Uterus (tissue), 4 donors: ENCODE measurements around the gene EHD1. TPM values are rescaled to one million over a fixed set of nuclear protein-coding genes. Genes with fewer than 3 reads are reported as not detected.

ENCODE experiments used
- DNase-seq, 2 donors: peaks; one replicate each; pipeline ENCODE4 v3.0.0-alpha.2; 2019 to 2020
- H3K27ac ChIP-seq, 2 donors: fragments of 200-600 bp; sonication (generic); 1 replicate in 1 of 2; 2 replicates in 1 of 2; pipeline ENCODE4 v1.5.1; 2016 to 2018
- H3K27me3 ChIP-seq, 2 donors: fragments of 200-600 bp; sonication (generic); one replicate each; pipeline ENCODE4 v1.5.1; 2018 to 2019; ENCODE audit warnings: control low read depth in 1 of 2
- H3K36me3 ChIP-seq, 2 donors: fragments of 200-600 bp; sonication (generic); one replicate each; pipeline ENCODE4 v1.5.1; 2019; ENCODE audit warnings: control low read depth in 1 of 2
- H3K4me1 ChIP-seq, 2 donors: fragments of 200-600 bp; sonication (generic); one replicate each; pipeline ENCODE4 v1.5.1; 2018 to 2019; ENCODE audit warnings: control low read depth in 1 of 2
- H3K4me3 ChIP-seq, 2 donors: fragments of 200-600 bp; sonication (generic); 1 replicate in 1 of 2; 2 replicates in 1 of 2; pipeline ENCODE4 v1.5.1; 2018 to 2019; ENCODE audit warnings: mild to moderate bottlenecking in 1 of 2
- H3K9me3 ChIP-seq, 2 donors: fragments of 200-600 bp; sonication (generic); one replicate each; pipeline ENCODE4 v1.5.1; 2019; ENCODE audit warnings: control low read depth in 1 of 2
- POLR2A ChIP-seq, 2 donors: fragments of 450-650 bp; IDR thresholded peaks; one replicate each; pipeline ENCODE4 v1.6.1; 2016; ENCODE audit warnings: antibody characterized with exemption in 2 of 2, mild to moderate bottlenecking in 1 of 2, moderate library complexity in 1 of 2
- intact Hi-C: fragments of 100-400 bp; cut with DNase I; formaldehyde crosslinking; loops from one replicate; pipeline ENCODE4 v1.15.1; 2023; ENCODE audit warnings: low total_unique reads
- total RNA-seq, 4 donors: library from RNA; depleted of rRNA in 3 of 4; stranded (reverse); fragments of >200 nt in 3 of 4; gene quantifications; one replicate each; pipeline versions ENCODE4 v1.1.0 to v1.2.4, GENCODE V29; 2014 to 2023
- TF ChIP-seq, protein P1 (sequence below), 4 experiments: fragments of 200-600 bp in 2 of 4; fragments of 450-650 bp in 2 of 4; sonication (generic) in 2 of 4; IDR thresholded peaks; one replicate each; pipeline ENCODE4 v1.5.1; 2016 to 2019; ENCODE audit warnings: antibody characterized with exemption in 4 of 4, mild to moderate bottlenecking in 2 of 4, moderate library complexity in 1 of 4
- donor health status: DM: yes; HTN: yes; CAD: no.

EHD1 gene
- total RNA-seq, 4 donors from 2014 or later: 3.5 to 78.7 (median 36.9) TPM

DNA sequence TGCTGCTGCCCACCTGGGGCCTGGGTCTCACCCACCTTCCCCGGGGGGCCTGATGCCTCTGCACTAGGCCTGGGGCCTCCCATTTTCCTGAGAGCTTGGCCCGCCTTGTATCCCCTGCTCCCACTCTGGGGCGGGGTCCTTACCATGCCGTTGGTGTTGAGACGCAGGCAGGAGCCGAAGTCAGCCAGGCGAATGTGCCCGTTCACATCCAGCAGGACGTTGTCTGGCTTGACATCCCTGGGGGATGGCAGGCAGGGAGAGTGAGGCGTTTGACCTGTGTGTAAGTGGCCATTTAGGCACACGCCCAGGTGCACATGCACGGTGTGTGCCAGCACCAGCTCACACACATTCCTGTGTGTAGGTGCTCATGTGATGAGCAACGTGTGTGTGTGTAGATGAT lies 39.1 kb downstream of the EHD1 start:
- no peaks in the 10 kb centered on the region for H3K9me3 ChIP-seq
- H3K4me1 ChIP-seq: no peaks in the 10 kb centered on the region
- H3K4me3 ChIP-seq: no peak overlapping the region
- no peak for DNase-seq
- intact Hi-C loops: no loop called here
- TF ChIP-seq POLR2A (IDR thresholded peaks at IDR 0.05): no peak
- TF ChIP-seq, protein P1, sequence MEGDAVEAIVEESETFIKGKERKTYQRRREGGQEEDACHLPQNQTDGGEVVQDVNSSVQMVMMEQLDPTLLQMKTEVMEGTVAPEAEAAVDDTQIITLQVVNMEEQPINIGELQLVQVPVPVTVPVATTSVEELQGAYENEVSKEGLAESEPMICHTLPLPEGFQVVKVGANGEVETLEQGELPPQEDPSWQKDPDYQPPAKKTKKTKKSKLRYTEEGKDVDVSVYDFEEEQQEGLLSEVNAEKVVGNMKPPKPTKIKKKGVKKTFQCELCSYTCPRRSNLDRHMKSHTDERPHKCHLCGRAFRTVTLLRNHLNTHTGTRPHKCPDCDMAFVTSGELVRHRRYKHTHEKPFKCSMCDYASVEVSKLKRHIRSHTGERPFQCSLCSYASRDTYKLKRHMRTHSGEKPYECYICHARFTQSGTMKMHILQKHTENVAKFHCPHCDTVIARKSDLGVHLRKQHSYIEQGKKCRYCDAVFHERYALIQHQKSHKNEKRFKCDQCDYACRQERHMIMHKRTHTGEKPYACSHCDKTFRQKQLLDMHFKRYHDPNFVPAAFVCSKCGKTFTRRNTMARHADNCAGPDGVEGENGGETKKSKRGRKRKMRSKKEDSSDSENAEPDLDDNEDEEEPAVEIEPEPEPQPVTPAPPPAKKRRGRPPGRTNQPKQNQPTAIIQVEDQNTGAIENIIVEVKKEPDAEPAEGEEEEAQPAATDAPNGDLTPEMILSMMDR (IDR thresholded peaks at IDR 0.05): no peak
- H3K36me3 ChIP-seq: no peaks in the 10 kb centered on the region
- H3K27me3 ChIP-seq: no peaks in the 10 kb centered on the region
- no peak overlapping the region for H3K27ac ChIP-seq

DNA sequence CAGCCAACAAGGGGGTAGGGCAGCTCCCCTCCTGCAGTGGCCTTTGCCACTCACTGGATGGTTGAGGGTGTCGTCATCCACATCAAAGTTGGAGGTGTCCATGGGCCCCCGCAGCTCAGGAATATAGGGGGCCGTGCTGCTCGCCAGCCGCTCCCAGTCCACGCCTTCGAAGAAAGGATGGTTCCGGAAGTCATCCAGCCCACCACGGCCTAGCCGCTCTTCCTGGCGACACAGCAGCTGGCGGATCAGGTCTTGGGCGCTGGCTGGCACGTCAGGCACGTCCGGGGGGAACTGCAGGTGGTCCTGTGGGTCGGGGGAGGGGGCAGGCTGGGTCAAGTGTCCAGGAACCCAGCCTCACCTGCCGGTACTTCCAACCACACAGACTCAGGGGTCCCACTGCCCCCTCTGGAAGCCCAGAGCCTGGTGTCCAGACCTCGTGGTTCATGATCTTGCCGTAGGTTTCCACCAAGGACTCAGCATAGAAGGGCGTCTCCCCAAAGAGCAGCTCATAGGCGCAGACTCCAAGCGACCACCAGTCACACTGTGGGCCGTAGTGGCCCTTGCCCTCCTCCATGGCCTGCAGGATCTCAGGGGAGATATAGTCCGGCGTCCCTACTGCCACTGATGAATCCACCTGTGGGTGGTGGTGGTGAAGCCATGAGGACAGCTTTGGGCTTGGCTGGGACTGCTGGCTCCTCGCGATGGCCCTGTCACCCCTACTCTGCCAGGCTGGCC lies 39.7 kb downstream of the EHD1 start:
- H3K4me3 ChIP-seq: no peak overlapping the region
- no peaks in the 10 kb centered on the region for H3K36me3 ChIP-seq
- TF ChIP-seq, protein P1 (IDR thresholded peaks at IDR 0.05): no peak
- TF ChIP-seq POLR2A (IDR thresholded peaks at IDR 0.05): no peak
- no peak for DNase-seq
- H3K27me3 ChIP-seq: no peaks in the 10 kb centered on the region
- H3K4me1 ChIP-seq: no peaks in the 10 kb centered on the region
- intact Hi-C loops: no loop called here
- H3K9me3 ChIP-seq: no peaks in the 10 kb centered on the region
- no peak overlapping the region for H3K27ac ChIP-seq

DNA sequence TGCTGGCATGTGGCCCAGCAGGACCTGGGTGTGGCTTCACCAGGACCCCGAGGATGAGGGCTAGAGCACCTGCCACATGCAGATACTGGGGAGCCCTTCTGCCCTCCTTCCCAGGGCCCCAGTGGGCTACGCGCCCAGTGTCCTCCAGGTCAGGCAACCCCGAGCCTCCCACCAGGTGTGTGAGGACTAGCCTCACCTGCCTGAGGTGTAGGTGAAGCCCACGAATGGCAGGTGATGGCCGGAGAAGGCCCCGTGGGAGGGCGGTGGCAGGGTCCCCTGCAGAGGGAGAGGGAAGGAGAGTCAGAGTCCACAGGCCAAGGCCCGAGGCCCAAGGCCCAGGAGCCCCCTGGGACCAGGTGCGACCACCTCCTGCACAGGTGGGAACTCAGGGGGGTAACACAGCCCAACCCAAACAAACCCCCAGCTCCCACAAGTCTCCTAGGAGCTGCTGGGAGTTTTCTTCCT lies 40.5 kb downstream of the EHD1 start:
- H3K27ac ChIP-seq: no peak overlapping the region
- intact Hi-C loops: no loop called here
- H3K36me3 ChIP-seq: no peaks in the 10 kb centered on the region
- TF ChIP-seq POLR2A (IDR thresholded peaks at IDR 0.05): no peak
- no peaks in the 10 kb centered on the region for H3K9me3 ChIP-seq
- no peak overlapping the region for H3K4me3 ChIP-seq
- no peaks in the 10 kb centered on the region for H3K4me1 ChIP-seq
- no peak for DNase-seq
- H3K27me3 ChIP-seq: no peaks in the 10 kb centered on the region

GRCh38 chr11:64836448-64837072 lies 41.9 kb downstream of the EHD1 start:
- Histone ChIP-seq H3K4me1 (no peaks in the 10 kb centered on the region), H3K27me3 (no peaks in the 10 kb centered on the region), H3K27ac (no peak overlapping the region), H3K36me3 (no peaks in the 10 kb centered on the region), H3K9me3 (no peaks in the 10 kb centered on the region), H3K4me3 (no peak overlapping the region)
- intact Hi-C loops: no loop called here
- DNase-seq: no peak
- TF ChIP-seq, protein P1 (IDR thresholded peaks at IDR 0.05): no peak
- TF ChIP-seq POLR2A (IDR thresholded peaks at IDR 0.05): no peak

- H3K4me1 ChIP-seq: no peaks in the 10 kb centered on the region
- TF ChIP-seq, protein P1 (IDR thresholded peaks at IDR 0.05): no peak
- no peak for TF ChIP-seq POLR2A (IDR thresholded peaks at IDR 0.05)
- intact Hi-C loops: no loop called here
- no peaks in the 10 kb centered on the region for H3K9me3 ChIP-seq
- DNase-seq: no peak
- H3K27me3 ChIP-seq: no peaks in the 10 kb centered on the region
- H3K36me3 ChIP-seq: no peaks in the 10 kb centered on the region
- H3K4me3 ChIP-seq: no peak overlapping the region
- no peak overlapping the region for H3K27ac ChIP-seq
Measured at GRCh38 chr11:64835616-64836447, 42.6 kb downstream of the EHD1 start.
